SKM-1 treated with dmso at 0.1 percent for 144 hours (cell line): Measurements from ENCODE around the gene ENO3.

ENCODE experiments used
- DNase-seq: peaks from one replicate; lab custom pipeline; 2025; ENCODE audit not compliant: unreplicated experiment; lab: John Stamatoyannopoulos, UW

Gene ENO3

GRCh38 chr17:4949321-4950074 is 1.4 kb upstream of the ENO3 start:
- no peak for DNase-seq

- DNase-seq = no peak
These were observed 709 bp upstream of the ENO3 start for GRCh38 chr17:4950075-4950745.

- DNase-seq = no peak
These were observed 567 bp downstream of the ENO3 start for GRCh38 chr17:4951486-4951885.

- DNase-seq = no peak
These were observed 2.6 kb downstream of the ENO3 start for GRCh38 chr17:4953451-4953961.

GRCh38 chr17:4955091-4955490 is 4.2 kb downstream of the ENO3 start:
- DNase-seq = no peak

GRCh38 chr17:4956493-4957061 is 5.7 kb downstream of the ENO3 start:
- DNase-seq = no peak

- no peak for DNase-seq
These were observed 7.2 kb downstream of the ENO3 start for GRCh38 chr17:4958102-4958501.

- no peak for DNase-seq
These were observed 8.5 kb downstream of the ENO3 start for GRCh38 chr17:4959261-4959965.

- DNase-seq = no peak
These were observed 9.5 kb downstream of the ENO3 start for GRCh38 chr17:4960279-4960922.

- DNase-seq = no peak
These were observed 14.5 kb downstream of the ENO3 start for GRCh38 chr17:4965311-4965986.

GRCh38 chr17:4966844-4967538 is 16.1 kb downstream of the ENO3 start:
- peak; percentile 93 for DNase-seq

GRCh38 chr17:4967539-4968485 is 16.9 kb downstream of the ENO3 start, which contains the start of gene SPAG7:
TSS of gene SPAG7 (minus strand) at chr17:4967817. CDS start at chr17:4967804, 13 bp downstream.
- DNase-seq = peak; percentile 58

GRCh38 chr17:4968486-4969046 is 17.6 kb downstream of the ENO3 start:
- no peak for DNase-seq

- no peak for DNase-seq
These were observed 18.2 kb downstream of the ENO3 start for GRCh38 chr17:4969047-4969550.

GRCh38 chr17:4969551-4970173 is 18.7 kb downstream of the ENO3 start:
- no peak for DNase-seq

GRCh38 chr17:4970273-4970672 is 19.4 kb downstream of the ENO3 start:
- no peak for DNase-seq

- DNase-seq = no peak
These were observed 20.9 kb downstream of the ENO3 start for GRCh38 chr17:4971826-4972225.

GRCh38 chr17:4972322-4972721 is 21.4 kb downstream of the ENO3 start:
- DNase-seq = no peak
